ENCODE data around the gene KIAA1328.
A peak's percentile ranks its signal among the peaks of the same experiment; 100 is the strongest.

KIAA1328 gene

GRCh38 chr18:37261988-37262387, 433.1 kb downstream of the KIAA1328 start:
- DNase-seq (ENCODE audit: low read depth in 1 of 2, low spot score in 1 of 2), result no peak
- in situ Hi-C loops (cut with HindIII; ENCODE audit: low pct_unique_long_range_greater_than_20kb, low sequenced_read_pairs), result no loop called here
- TF ChIP-seq JUND (IDR thresholded peaks at IDR 0.05; ENCODE audit: low read depth), result no peak

DNA sequence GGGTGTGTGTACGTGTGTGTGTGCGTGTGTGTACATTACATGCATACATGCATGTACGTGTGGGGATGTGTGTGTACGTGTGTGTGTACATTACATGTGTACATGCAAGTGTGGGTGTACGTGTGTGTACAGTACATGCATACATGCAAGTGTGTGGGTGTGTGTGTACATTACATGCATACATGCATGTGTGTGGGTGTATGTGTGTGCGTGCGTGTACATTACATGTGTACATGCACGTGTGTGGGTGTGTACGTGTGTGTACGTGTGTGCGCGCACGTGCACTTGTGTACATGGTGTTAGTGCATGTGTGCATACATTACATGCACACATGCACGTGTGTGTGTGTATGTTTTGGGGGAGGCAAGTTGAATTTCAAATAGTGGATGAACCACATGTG, 436.0 kb downstream of the KIAA1328 start:
- no peak for DNase-seq (ENCODE audit: low read depth in 1 of 2, low spot score in 1 of 2)
- no peak for TF ChIP-seq JUND (IDR thresholded peaks at IDR 0.05; ENCODE audit: low read depth)
- in situ Hi-C loops (cut with HindIII; ENCODE audit: low pct_unique_long_range_greater_than_20kb, low sequenced_read_pairs), result no loop called here

DNA sequence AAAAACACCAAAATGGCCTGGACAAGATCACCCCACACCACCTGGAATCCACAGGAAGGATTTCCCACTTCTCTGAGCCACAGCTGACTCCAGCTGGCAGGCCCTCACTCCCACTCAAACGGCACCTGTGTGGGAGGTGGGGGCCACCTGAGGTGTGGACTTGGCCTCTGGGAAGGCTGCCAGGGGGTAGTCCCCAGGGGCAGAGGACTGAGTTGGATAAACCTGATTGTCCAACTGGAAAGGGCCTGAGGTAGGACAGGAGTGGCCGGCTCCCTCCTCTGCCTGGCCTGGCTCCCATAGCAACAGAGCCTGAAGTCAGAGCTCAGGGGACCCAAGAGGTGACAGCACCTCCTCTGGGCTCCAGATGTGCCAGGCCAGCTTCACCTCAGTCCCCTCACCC, 436.5 kb downstream of the KIAA1328 start:
- in situ Hi-C loops (cut with HindIII; ENCODE audit: low pct_unique_long_range_greater_than_20kb, low sequenced_read_pairs), result no loop called here
- no peak for DNase-seq (ENCODE audit: low read depth in 1 of 2, low spot score in 1 of 2)
- no peak for TF ChIP-seq JUND (IDR thresholded peaks at IDR 0.05; ENCODE audit: low read depth)

- in situ Hi-C loops (cut with HindIII; ENCODE audit: low pct_unique_long_range_greater_than_20kb, low sequenced_read_pairs), result no loop called here
- DNase-seq (ENCODE audit: low read depth in 1 of 2, low spot score in 1 of 2), result no peak
- TF ChIP-seq JUND (IDR thresholded peaks at IDR 0.05; ENCODE audit: low read depth), result no peak
Observed at GRCh38 chr18:37266290-37266689, 437.4 kb downstream of the KIAA1328 start.

- in situ Hi-C loops (cut with HindIII; ENCODE audit: low pct_unique_long_range_greater_than_20kb, low sequenced_read_pairs), result no loop called here
- TF ChIP-seq JUND (IDR thresholded peaks at IDR 0.05; ENCODE audit: low read depth), result no peak
- DNase-seq (ENCODE audit: low read depth in 1 of 2, low spot score in 1 of 2), result peak in 1 of 2 experiments; percentile 78
Observed at GRCh38 chr18:37270038-37270665, 441.2 kb downstream of the KIAA1328 start.

DNA sequence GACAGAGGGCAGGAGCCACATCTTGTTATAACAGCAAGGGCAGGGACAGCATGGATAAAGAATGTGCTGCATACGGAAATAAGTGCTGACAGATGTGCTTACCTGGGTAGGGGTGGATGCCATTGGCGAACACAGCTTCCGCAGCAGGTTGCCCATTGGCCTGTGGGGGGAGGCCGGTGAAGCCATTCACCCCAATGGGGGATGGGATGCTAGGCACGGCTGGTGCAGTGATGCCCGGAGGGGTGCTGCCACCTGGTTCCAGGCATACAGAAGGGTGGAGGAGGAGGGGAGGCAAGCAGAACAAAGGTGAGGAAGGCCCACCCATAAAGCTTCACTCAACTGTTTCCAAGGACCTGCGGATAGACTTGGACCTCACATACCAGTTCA, 441.7 kb downstream of the KIAA1328 start:
- in situ Hi-C loops (cut with HindIII; ENCODE audit: low pct_unique_long_range_greater_than_20kb, low sequenced_read_pairs), result no loop called here
- no peak for DNase-seq (ENCODE audit: low read depth in 1 of 2, low spot score in 1 of 2)
- no peak for TF ChIP-seq JUND (IDR thresholded peaks at IDR 0.05; ENCODE audit: low read depth)

DNA sequence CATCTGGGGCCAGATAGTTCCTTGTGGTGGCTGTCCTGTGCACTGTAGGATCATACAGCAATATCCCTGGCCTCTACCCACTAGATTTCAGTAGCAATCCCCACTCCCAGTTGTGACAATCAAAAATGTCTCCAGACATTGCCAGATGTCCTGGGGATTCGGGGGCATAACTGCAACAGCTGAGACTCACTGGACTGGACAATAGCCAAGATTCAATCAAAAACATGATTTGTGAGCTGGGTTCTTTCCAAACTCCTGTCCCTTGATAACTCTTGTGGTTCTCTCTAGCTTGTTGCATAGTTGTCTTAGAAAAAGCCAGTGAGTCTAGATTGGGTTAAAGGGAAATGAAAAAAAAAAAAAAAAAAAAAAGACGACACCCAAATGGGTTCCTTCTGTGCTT, 443.3 kb downstream of the KIAA1328 start:
- in situ Hi-C loops (cut with HindIII; ENCODE audit: low pct_unique_long_range_greater_than_20kb, low sequenced_read_pairs), result no loop called here
- no peak for TF ChIP-seq JUND (IDR thresholded peaks at IDR 0.05; ENCODE audit: low read depth)
- no peak for DNase-seq (ENCODE audit: low read depth in 1 of 2, low spot score in 1 of 2)

DNA sequence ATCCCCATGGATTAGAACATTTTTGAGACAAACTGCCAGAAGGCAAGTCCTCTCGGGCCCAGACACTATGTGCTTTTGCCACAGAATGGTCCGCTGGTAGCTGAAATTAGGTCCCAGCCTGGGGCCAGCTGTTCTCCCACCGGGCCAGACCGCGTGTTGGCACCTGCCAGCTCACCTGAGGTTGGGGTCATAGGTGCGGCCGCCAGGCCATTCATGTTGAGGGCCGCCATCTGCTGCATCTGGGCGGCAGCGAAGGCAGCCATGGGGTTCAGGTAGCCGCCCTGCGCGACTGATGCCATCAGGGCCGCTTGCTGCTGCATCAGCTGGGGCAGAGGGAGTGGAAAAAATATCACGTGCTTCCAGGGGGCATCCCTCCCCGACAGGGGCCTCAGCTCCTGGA, 443.9 kb downstream of the KIAA1328 start:
- DNase-seq (ENCODE audit: low read depth in 1 of 2, low spot score in 1 of 2), result no peak
- no peak for TF ChIP-seq JUND (IDR thresholded peaks at IDR 0.05; ENCODE audit: low read depth)
- in situ Hi-C loops (cut with HindIII; ENCODE audit: low pct_unique_long_range_greater_than_20kb, low sequenced_read_pairs), result no loop called here

- TF ChIP-seq JUND (IDR thresholded peaks at IDR 0.05; ENCODE audit: low read depth), result no peak
- DNase-seq (ENCODE audit: low read depth in 1 of 2, low spot score in 1 of 2), result no peak
- in situ Hi-C loops (cut with HindIII; ENCODE audit: low pct_unique_long_range_greater_than_20kb, low sequenced_read_pairs), result no loop called here
Observed at GRCh38 chr18:37274309-37275236, 445.6 kb downstream of the KIAA1328 start.

GRCh38 chr18:37275237-37275741, 446.4 kb downstream of the KIAA1328 start:
- no peak for TF ChIP-seq JUND (IDR thresholded peaks at IDR 0.05; ENCODE audit: low read depth)
- no peak for DNase-seq (ENCODE audit: low read depth in 1 of 2, low spot score in 1 of 2)
- in situ Hi-C loops (cut with HindIII; ENCODE audit: low pct_unique_long_range_greater_than_20kb, low sequenced_read_pairs), result no loop called here

DNA sequence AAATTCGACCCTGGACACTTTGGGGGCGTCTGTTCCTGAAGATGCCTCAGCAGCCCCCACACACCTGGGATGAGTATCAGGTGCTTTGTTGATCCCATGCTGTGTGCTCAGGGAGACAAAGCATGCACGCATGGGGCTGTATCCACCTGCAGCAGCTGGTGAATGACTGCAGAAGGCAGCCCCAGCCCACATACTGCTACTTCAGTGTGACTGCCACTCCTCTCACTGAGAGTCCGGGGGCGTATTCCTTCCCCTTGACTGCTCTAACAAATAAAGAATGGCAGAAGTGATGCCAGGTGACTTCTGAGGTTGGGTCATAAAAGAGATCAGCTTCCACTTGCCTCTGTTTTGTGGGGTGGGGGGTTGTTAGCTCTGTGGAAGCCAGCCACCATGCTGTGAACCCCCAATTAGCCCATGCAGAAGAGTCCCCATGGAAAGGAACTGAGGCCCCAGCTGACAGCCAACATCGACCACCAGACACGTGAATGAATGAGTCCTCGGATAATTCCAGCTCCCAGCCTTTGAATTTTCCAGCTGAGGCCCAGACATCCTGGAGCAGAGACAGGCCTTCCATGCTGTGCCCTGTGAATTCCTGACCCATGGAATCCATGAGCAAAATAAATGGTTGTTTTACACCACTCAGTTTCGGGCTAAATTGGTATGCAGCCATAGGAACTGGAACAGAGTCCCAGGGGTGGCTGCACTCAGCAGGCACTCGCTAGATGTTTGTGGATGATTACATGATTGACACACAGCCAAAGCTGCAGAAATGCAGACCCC, 447.4 kb downstream of the KIAA1328 start:
- no peak for DNase-seq (ENCODE audit: low read depth in 1 of 2, low spot score in 1 of 2)
- no peak for TF ChIP-seq JUND (IDR thresholded peaks at IDR 0.05; ENCODE audit: low read depth)
- in situ Hi-C loops (cut with HindIII; ENCODE audit: low pct_unique_long_range_greater_than_20kb, low sequenced_read_pairs), result no loop called here

- in situ Hi-C loops (cut with HindIII; ENCODE audit: low pct_unique_long_range_greater_than_20kb, low sequenced_read_pairs), result no loop called here
- DNase-seq (ENCODE audit: low read depth in 1 of 2, low spot score in 1 of 2), result no peak
- TF ChIP-seq JUND (IDR thresholded peaks at IDR 0.05; ENCODE audit: low read depth), result no peak
Observed at GRCh38 chr18:37277804-37278203, 448.9 kb downstream of the KIAA1328 start.
